Skeletal muscle satellite cell (primary cell): ENCODE results near the gene CRIP1.

Experiments used
- H3K27me3 ChIP-seq: 2 replicates; pipeline ENCODE4 v1.7.0; 2013; ENCODE audit warnings: low read length; ENCODE audit not compliant: control insufficient read depth, insufficient read depth
- H3K36me3 ChIP-seq: 2 replicates; pipeline ENCODE4 v1.7.0; 2013; ENCODE audit warnings: mild to moderate bottlenecking, control low read depth, low read length; ENCODE audit not compliant: insufficient read depth
- H3K4me1 ChIP-seq: 2 replicates; pipeline ENCODE4 v1.7.0; 2013; ENCODE audit warnings: low read length; ENCODE audit not compliant: control insufficient read depth, insufficient read depth
- H3K4me2 ChIP-seq: 2 replicates; pipeline ENCODE4 v1.7.0; 2013; ENCODE audit warnings: mild to moderate bottlenecking, low read length
- H3K4me3 ChIP-seq: 2 replicates; pipeline ENCODE4 v1.7.0; 2013; ENCODE audit warnings: low read length
- H3K9ac ChIP-seq: 2 replicates; pipeline ENCODE4 v1.7.0; 2013; ENCODE audit warnings: mild to moderate bottlenecking, low read depth, low read length, moderate library complexity
- H3K9me3 ChIP-seq: replicated peaks from 2 replicates; pipeline ENCODE4 v1.7.0; 2013; ENCODE audit warnings: mild to moderate bottlenecking, control low read depth, low read length

CRIP1 gene

DNA sequence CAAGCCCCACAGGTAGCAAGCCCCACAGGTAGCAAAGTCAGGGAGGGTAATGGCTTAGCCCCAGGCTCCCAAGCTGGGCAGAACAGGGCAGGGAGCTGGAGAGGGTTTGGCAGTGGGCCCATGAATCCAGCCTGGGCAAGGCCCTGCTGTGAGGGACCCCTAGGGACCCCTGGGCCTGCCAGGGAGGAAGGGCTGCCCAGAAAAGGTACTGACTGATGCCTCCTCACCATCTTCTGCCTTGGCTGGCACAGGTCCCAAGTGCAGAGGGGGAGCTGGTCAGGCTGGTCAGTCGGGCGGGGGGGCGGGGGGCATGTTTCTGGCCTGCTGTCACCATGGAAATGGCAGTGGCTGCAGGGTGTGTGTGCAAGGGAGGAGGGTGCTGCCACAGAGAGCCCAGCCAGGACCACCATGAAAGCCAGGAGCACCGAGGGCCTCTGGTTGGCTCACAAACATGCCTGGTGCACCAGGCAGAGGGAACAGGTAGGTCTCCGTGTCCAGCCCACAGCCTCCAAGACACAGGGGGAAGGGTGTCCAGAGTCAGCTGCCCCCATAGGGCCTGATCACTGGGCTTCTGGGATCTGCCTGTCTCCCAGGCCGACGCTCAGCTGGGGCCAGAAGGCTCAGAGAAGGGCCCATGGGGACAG, 13.5 kb upstream of the CRIP1 start:
- H3K4me3 ChIP-seq: peak overlapping the region; percentile 95
- peak overlapping the region; percentile 26 for H3K9ac ChIP-seq

DNA sequence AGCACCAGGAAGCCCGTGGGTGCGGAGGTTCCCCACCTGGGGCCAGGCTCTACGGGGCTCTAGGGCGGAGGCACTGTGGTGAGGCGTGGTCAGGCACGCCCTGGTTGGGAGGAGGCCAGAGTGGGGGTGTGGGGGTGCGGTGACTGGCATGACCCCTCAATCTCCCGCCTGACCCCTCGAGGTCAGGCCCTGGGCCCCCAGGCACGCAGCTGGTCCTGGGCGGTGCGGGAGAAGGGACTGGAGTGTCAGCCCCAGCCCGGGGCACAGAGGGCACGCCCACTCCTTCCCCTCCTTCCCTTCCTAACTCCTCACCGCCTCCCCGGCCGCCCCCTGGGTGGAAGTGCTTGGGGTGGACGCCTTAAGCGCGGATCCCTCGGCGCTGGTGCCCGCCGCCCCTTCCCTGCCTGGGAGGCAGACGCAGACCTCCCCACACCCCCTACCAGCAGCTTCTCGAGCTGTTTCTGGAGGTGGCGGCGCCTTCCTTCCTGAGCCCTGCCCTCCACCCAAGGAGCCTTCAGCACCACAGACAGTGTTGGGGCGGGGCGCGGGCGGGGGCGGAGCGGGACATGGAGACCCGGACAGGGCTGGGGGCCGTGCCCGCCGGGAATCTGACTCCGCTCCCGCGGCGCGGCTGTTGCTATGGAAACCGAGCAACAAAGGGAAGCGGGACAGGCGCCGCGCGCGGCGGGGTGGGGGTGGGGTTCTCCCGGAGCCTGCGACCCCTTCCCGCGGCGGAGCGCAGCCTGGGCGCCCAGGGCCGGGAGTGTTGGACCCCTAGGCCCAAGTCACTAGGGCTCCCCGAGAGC, 12.8 kb upstream of the CRIP1 start:
- Histone ChIP-seq H3K4me1 (peaks cover 42% of the 10 kb centered on the region), H3K9ac (peak overlapping the region; percentile 80), H3K4me3 (peak overlapping the region; percentile 95)

More for the DNA sequence above, 13.5 kb upstream of the CRIP1 start:
- H3K27me3 ChIP-seq: no peaks in the 10 kb centered on the region
- H3K9me3 ChIP-seq: no peaks in the 10 kb centered on the region
- H3K36me3 ChIP-seq: peaks cover 9% of the 10 kb centered on the region
- peak overlapping the region; percentile 90 for H3K4me2 ChIP-seq
- H3K4me1 ChIP-seq: peaks cover 48% of the 10 kb centered on the region

DNA sequence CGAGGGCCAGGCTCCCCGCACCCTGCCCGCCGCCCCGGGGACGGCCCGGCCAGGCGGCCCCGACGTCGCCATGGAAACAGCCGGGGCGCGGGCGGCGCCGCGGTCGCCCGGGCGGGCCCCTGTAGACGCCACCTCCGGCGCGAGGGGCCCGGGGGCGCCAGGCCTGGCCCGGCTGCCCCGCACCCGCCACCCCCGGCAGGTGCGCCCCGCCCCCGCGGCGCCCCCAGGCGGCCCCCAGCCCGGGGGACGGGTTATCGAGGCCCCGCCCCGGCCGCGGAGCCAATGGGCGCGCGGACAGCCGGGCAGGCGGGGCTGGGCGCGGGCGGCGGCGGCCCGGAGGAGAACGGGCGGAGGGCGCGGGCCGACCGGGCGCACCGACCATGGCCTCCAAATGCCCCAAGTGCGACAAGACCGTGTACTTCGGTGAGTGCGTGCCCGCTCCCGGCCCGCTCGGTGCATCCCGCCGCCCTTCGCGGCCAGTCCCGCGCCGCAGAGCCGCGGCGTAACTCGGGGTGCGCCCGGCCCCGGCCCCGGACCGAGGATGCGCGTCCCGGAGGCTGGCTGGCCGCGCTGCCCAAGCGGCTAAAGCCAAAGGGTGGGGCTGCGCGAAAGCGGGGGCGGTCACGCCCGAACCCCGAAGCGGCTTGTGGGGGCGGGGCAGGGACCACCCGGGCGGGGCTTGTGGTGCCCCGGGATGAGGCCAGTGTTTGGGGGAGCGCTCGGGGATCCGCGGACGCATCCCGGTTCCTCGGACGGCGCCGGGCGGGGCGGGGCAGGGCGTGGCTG, 12.0 kb upstream of the CRIP1 start, which contains the start of gene CRIP2:
TSS of gene CRIP2 (plus strand) at position 339 of the 786 bp plus-strand sequence. CDS start at position 381, 42 bp downstream.
- peaks cover 42% of the 10 kb centered on the region for H3K4me1 ChIP-seq
- peak within 1 kb of the TSS; percentile 90 for H3K4me2 ChIP-seq
- H3K27me3 ChIP-seq: no peaks in the 10 kb centered on the region
- H3K9ac ChIP-seq: peak within 1 kb of the TSS; percentile 86
- H3K4me3 ChIP-seq: peak within 1 kb of the TSS; percentile 95
- H3K9me3 ChIP-seq: no peaks in the 10 kb centered on the region
- H3K36me3 ChIP-seq: peaks cover 5% of the 10 kb centered on the region

More for the DNA sequence above, 12.8 kb upstream of the CRIP1 start:
- H3K9me3 ChIP-seq: no peaks in the 10 kb centered on the region
- H3K4me2 ChIP-seq: peak overlapping the region; percentile 90
- peaks cover 5% of the 10 kb centered on the region for H3K36me3 ChIP-seq
- no peaks in the 10 kb centered on the region for H3K27me3 ChIP-seq

DNA sequence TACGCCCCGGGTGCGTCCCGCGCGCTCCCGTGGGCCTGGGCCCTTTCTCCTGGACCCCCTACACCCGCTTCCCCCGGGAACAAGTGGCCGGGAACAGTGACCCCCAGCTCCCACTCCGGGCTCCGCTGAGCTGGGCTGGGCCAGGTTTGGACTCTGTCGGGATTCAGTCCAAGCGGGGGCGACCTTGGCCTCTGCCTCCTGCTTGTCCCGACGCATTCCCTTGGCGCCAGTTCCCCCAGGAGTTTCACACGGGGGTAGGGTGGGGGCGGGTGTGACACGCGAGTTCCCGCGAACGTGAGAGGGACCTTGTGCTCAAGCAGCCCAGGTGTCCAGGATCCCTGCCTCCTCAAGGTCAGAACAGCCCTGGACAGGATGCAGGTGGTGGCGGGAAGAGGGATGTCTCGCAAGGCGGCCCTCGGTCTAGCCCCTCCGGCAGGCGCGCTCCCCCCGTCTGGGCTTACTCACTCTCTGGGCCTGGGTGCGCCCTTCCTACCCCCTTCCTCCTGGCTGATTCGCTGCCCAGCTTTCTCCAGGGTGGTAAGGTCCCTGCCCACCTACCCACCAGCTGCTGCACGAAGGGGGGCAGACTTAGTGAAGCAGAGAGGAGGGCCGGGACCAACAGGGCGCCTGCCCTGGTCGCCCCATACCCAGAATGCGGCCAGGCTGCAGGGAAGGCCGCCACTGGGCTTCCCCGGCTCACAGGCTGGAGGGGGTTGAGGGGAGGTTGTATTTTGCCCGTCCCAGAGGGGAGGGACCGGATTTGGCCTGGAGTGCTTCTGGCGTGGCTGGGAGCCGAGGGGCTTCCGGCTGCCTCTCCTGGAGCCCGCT, 11.2 kb upstream of the CRIP1 start:
- Histone ChIP-seq H3K36me3 (peaks cover 8% of the 10 kb centered on the region), H3K4me2 (peak overlapping the region; percentile 90), H3K4me3 (peak overlapping the region; percentile 95), H3K9me3 (no peaks in the 10 kb centered on the region), H3K4me1 (peaks cover 45% of the 10 kb centered on the region), H3K27me3 (no peaks in the 10 kb centered on the region), H3K9ac (peak overlapping the region; percentile 86)

DNA sequence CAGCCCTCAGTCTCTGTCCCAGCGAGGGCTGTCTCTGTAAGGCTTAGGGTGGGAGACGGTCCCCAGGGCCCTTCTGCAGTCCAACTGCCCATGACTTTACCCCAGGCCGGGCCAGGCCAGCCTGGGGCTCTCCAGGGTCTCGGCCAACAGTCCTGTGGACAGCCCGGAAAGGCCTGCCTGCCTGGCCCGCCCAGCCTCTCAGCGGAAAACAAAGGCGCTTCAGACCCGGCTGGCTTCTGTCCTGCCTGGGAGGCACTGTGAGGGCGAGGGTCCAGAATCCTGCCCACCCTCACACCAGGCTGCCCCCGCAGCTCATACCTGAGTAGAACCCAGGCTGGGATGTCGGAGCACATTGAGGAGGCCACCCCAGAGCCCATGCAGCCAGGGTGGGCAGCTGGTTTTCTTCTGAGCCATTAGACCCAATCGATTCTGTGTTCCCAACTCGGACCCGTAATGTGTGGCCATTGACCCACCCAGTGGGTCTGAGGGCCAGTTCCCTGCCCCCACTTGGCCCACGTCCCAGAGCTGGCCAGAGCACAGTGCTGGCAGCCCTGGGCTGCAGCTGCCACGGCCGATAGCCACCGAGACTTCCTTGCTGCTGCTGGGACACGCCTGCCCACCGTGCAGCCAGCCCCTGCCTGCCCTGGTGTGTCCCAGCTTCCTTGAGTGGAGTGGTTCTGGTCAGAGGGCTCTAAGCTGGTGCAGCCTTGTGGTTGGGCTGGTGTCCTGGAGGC, 10.4 kb upstream of the CRIP1 start:
- Histone ChIP-seq H3K9ac (peak overlapping the region; percentile 86), H3K36me3 (peaks cover 8% of the 10 kb centered on the region), H3K4me2 (peak overlapping the region; percentile 90), H3K4me1 (peaks cover 53% of the 10 kb centered on the region), H3K27me3 (no peaks in the 10 kb centered on the region), H3K4me3 (peak overlapping the region; percentile 95), H3K9me3 (no peaks in the 10 kb centered on the region)

DNA sequence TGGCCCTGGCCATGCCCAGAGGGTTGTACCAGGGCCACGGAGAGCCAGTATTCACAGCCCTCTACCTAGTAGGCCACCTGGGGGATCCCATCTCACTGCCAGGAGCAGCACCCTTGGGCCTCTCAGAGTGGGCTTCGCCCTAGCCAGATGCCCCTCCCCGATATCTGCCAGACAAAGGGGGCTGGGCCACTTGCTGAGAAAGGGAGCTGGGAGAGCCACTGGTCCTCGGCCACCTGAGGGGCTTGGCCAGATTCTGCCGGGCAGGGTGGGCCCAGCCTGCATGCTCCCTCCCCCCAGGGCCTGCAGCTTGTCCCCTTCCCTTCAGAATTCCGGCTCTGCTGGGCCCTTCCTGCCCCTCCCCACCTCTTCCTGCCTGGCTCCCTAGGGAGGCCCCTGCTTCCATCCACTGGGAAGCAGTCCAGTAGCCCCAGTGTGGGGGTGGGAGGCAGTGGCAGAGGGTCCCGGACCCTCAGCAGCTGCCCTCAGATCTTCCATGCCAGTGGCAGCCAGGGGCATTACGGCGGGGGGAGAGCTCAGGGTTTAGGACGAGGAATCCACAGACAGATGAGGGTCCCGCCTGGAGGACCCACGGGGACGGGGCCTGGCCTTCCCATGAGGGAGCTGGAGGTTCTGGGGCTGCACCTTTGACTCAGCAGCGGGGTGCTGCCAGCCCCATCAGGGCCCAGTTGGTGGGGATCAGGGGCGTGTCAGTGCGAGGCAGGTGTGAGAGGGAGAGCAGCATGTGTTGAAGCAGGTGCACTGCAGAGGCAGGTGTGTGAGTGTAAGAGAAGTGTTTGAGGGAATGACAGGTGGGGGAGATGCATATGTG, 9.6 kb upstream of the CRIP1 start:
- H3K27me3 ChIP-seq: no peaks in the 10 kb centered on the region
- H3K4me3 ChIP-seq: peak overlapping the region; percentile 95
- H3K4me2 ChIP-seq: peak overlapping the region; percentile 90
- H3K9me3 ChIP-seq: no peaks in the 10 kb centered on the region
- peaks cover 8% of the 10 kb centered on the region for H3K36me3 ChIP-seq
- peaks cover 58% of the 10 kb centered on the region for H3K4me1 ChIP-seq
- H3K9ac ChIP-seq: peak overlapping the region; percentile 86

DNA sequence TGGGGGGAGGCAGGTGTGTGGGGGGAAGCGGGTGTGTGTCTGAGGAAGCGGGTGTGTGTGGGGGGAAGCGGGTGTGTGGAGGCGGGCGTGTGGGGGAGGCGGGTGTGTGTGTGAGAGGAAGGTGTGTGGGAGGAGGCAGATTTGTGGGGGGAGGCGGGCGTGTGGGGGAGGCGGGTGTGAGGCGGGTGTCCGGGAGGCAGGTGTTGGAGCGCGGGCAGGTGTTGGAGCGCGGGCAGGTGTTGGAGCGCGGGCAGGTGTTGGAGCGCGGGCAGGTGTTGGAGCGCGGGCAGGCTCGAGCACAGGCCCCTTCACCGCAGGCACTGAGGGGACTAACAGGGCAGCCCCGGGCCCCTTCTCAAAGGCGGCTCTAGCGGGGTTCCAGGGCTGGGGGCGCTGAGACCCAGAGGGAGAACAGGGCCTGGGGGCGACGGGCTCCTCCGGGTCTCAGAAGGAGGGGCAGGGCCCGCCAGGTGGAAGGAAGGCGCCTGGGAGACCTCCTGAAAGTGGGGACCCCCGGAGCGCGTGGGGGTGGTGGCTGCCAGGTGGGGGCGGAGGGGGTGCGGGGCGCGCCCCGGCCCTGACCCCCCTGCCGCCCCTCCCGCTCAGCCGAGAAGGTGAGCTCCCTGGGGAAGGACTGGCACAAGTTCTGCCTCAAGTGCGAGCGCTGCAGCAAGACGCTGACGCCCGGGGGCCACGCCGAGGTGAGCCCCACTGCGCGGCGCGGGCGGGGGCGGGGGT, 8.9 kb upstream of the CRIP1 start:
- H3K27me3 ChIP-seq: no peaks in the 10 kb centered on the region
- H3K9ac ChIP-seq: no peak overlapping the region
- peak overlapping the region; percentile 90 for H3K4me2 ChIP-seq
- no peaks in the 10 kb centered on the region for H3K9me3 ChIP-seq
- no peak overlapping the region for H3K4me3 ChIP-seq
- H3K4me1 ChIP-seq: peaks cover 58% of the 10 kb centered on the region
- peaks cover 8% of the 10 kb centered on the region for H3K36me3 ChIP-seq

DNA sequence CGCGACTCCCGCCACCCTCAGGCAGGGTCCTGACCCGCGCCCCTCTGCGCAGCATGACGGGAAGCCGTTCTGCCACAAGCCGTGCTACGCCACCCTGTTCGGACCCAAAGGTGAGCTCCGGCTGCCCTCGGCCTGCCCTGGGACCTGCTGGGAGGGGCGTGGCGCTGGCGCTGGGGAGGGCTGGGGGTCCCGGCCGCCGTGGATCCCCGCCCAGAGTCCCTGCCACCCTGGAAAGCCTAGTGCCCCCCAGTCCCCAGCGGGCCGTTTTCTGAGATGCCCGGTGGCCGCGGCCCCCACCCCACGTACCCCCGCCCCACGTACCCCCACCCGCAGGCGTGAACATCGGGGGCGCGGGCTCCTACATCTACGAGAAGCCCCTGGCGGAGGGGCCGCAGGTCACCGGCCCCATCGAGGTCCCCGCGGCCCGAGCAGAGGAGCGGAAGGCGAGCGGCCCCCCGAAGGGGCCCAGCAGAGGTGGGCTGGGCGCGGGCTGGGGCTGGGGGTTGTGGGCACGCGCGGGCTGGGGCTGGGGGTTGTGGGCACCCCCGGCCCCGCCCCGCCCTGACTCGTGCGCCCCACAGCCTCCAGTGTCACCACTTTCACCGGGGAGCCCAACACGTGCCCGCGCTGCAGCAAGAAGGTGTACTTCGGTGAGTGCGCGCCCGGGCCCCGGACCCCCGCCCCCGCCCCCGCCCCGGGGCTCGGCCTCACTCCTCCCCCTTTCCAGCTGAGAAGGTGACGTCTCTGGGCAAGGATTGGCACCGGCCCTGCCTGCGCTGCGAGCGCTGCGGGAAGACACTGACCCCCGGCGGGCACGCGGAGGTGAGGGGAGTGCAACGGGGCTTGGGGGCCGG, 8.1 kb upstream of the CRIP1 start:
- H3K4me3 ChIP-seq: no peak overlapping the region
- no peaks in the 10 kb centered on the region for H3K27me3 ChIP-seq
- H3K4me2 ChIP-seq: no peak overlapping the region
- H3K4me1 ChIP-seq: peaks cover 55% of the 10 kb centered on the region
- H3K9ac ChIP-seq: no peak overlapping the region
- H3K9me3 ChIP-seq: no peaks in the 10 kb centered on the region
- H3K36me3 ChIP-seq: peaks cover 8% of the 10 kb centered on the region
